ENCODE measurements around the gene CCSER1. TPM values are rescaled to one million over a fixed set of nuclear protein-coding genes. Genes with fewer than 3 reads are reported as not detected.

The CCSER1 gene
- total RNA-seq, 4 donors from 2014 or later: 13.3 to 54.6 (median 34.0) TPM

DNA sequence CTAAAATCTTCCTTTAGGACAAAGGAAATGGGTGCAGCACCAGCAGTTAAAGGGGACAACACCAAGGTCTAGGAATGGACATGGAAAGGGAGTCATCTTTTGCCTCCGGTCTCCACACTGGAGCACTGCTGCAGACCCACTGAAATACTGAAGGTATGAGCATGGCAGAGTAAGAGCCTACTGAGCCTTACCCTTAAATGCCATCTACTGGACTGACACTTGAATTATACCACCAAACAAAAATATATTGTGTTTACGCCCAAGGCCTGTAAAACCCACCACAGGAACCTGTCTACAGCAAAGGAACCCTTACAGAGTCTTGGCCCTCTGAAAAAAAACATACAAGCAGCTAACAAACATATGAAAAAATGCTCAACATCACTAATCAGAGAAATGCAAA lies 443.4 kb downstream of the CCSER1 start:
- Histone ChIP-seq H3K4me3 (no peak overlapping the region), H3K4me1 (no peaks in the 10 kb centered on the region), H3K27ac (no peak overlapping the region), H3K27me3 (no peaks in the 10 kb centered on the region), H3K36me3 (no peaks in the 10 kb centered on the region), H3K9me3 (no peaks in the 10 kb centered on the region)
- in situ Hi-C loops (cut with MboI; ENCODE audit: low pct_ligation_motif_present in 1 of 4, low pct_unique_long_range_greater_than_20kb in 1 of 4, low sequenced_read_pairs in 3 of 4) (no loop called here), intact Hi-C loops (cut with DNase I; ENCODE audit: low total_unique reads) (no loop called here)
- WGBS, 2 donors (ENCODE audit: low coverage in 1 of 2): 83 to 100% methylated on average over 2 of the region's 2 CpGs
- DNase-seq: no peak
- TF ChIP-seq POLR2A (IDR thresholded peaks at IDR 0.05): no peak
- TF ChIP-seq CTCF (IDR thresholded peaks at IDR 0.05): no peak
- TF ChIP-seq POLR2AphosphoS5 (IDR thresholded peaks at IDR 0.05): no peak
- TF ChIP-seq EP300 (IDR thresholded peaks at IDR 0.05; ENCODE audit: low read depth): no peak

GRCh38 chr4:90572996-90573395 lies 445.8 kb downstream of the CCSER1 start:
- no peaks in the 10 kb centered on the region for H3K27me3 ChIP-seq
- intact Hi-C loops (cut with DNase I; ENCODE audit: low total_unique reads) (no loop called here), in situ Hi-C loops (cut with MboI; ENCODE audit: low pct_ligation_motif_present in 1 of 4, low pct_unique_long_range_greater_than_20kb in 1 of 4, low sequenced_read_pairs in 3 of 4) (no loop called here)
- TF ChIP-seq POLR2AphosphoS5 (IDR thresholded peaks at IDR 0.05) (no peak), CTCF (IDR thresholded peaks at IDR 0.05) (no peak)
- no peak overlapping the region for H3K4me3 ChIP-seq
- DNase-seq: no peak
- no peaks in the 10 kb centered on the region for H3K36me3 ChIP-seq
- H3K4me1 ChIP-seq: no peaks in the 10 kb centered on the region
- H3K9me3 ChIP-seq: no peaks in the 10 kb centered on the region
- no peak overlapping the region for H3K27ac ChIP-seq
- 86% methylated on average over 2 of the region's 2 CpGs; no CpG with 5 or more reads in 1 of the 2 donors for WGBS, 2 donors (ENCODE audit: low coverage in 1 of 2)

GRCh38 chr4:90575371-90575770 lies 448.2 kb downstream of the CCSER1 start:
- in situ Hi-C loops (cut with MboI; ENCODE audit: low pct_ligation_motif_present in 1 of 4, low pct_unique_long_range_greater_than_20kb in 1 of 4, low sequenced_read_pairs in 3 of 4): no loop called here
- no peaks in the 10 kb centered on the region for H3K4me1 ChIP-seq
- intact Hi-C loops (cut with DNase I; ENCODE audit: low total_unique reads): no loop called here
- H3K4me3 ChIP-seq: no peak overlapping the region
- DNase-seq: no peak
- H3K27me3 ChIP-seq: no peaks in the 10 kb centered on the region
- WGBS, 2 donors (ENCODE audit: low coverage in 1 of 2): 92 to 100% methylated on average over 1 of the region's 1 CpG
- no peak overlapping the region for H3K27ac ChIP-seq
- TF ChIP-seq CTCF (IDR thresholded peaks at IDR 0.05) (no peak), POLR2AphosphoS5 (IDR thresholded peaks at IDR 0.05) (no peak), POLR2A (IDR thresholded peaks at IDR 0.05) (no peak), EP300 (IDR thresholded peaks at IDR 0.05; ENCODE audit: low read depth) (no peak)
- no peaks in the 10 kb centered on the region for H3K9me3 ChIP-seq
- no peaks in the 10 kb centered on the region for H3K36me3 ChIP-seq

DNA sequence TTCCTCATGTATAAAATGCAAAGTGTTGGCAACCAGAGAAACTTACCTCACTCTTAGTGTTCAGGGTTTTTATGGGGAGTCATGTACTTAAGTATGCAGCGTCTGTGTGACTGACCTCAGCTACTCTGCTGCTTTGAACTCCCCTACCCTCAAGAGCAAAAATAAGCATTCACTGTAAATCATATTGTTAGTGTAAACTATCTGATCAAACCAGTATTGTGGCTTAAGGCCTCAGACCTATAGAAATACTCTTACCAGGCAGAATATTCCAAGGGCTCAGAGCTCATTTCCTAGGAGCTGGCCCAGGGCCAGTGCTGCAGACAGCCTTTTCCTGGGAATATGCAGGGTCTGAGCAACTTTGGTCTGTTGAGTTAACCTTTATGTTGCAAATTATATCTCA lies 453.1 kb downstream of the CCSER1 start:
- Histone ChIP-seq H3K27ac (no peak overlapping the region), H3K4me1 (no peaks in the 10 kb centered on the region), H3K36me3 (no peaks in the 10 kb centered on the region), H3K9me3 (no peaks in the 10 kb centered on the region), H3K4me3 (no peak overlapping the region), H3K27me3 (no peaks in the 10 kb centered on the region)
- intact Hi-C loops (cut with DNase I; ENCODE audit: low total_unique reads) (no loop called here), in situ Hi-C loops (cut with MboI; ENCODE audit: low pct_ligation_motif_present in 1 of 4, low pct_unique_long_range_greater_than_20kb in 1 of 4, low sequenced_read_pairs in 3 of 4) (no loop called here)
- 67% methylated on average over 1 of the region's 1 CpG; no CpG with 5 or more reads in 1 of the 2 donors for WGBS, 2 donors (ENCODE audit: low coverage in 1 of 2)
- TF ChIP-seq POLR2AphosphoS5 (IDR thresholded peaks at IDR 0.05): no peak
- no peak for TF ChIP-seq EP300 (IDR thresholded peaks at IDR 0.05; ENCODE audit: low read depth)
- no peak for TF ChIP-seq POLR2A (IDR thresholded peaks at IDR 0.05)
- no peak for TF ChIP-seq CTCF (IDR thresholded peaks at IDR 0.05)
- DNase-seq: no peak
